ENCODE data around the gene SOST.
A peak's percentile ranks its signal among the peaks of the same experiment; 100 is the strongest.

Gene SOST

GRCh38 chr17:43722269-43722619 is 36.3 kb downstream of the SOST start:
- no peaks in the 10 kb centered on the region for H3K36me3 ChIP-seq (ENCODE audit: control insufficient read depth in 2 of 2, insufficient read depth in 2 of 2, low read length in 2 of 2)
- H3K4me1 ChIP-seq (ENCODE audit: control insufficient read depth, insufficient read depth, low read length), result no peaks in the 10 kb centered on the region
- H3K27me3 ChIP-seq (ENCODE audit: control insufficient read depth in 1 of 2, insufficient read depth in 2 of 2, low read length in 2 of 2), result no peaks in the 10 kb centered on the region
- no peak overlapping the region for H3K9ac ChIP-seq (ENCODE audit: low read length in 2 of 2)
- H3K9me3 ChIP-seq (ENCODE audit: control insufficient read depth in 2 of 2, low read length in 2 of 2), result no peaks in the 10 kb centered on the region
- H3K27ac ChIP-seq (ENCODE audit: low read length), result no peak overlapping the region
- no peak overlapping the region for H3K4me3 ChIP-seq (ENCODE audit: low read length in 2 of 2)

- Histone ChIP-seq H3K27me3 (ENCODE audit: control insufficient read depth in 1 of 2, insufficient read depth in 2 of 2, low read length in 2 of 2) (no peaks in the 10 kb centered on the region), H3K9ac (ENCODE audit: low read length in 2 of 2) (no peak overlapping the region), H3K9me3 (ENCODE audit: control insufficient read depth in 2 of 2, low read length in 2 of 2) (no peaks in the 10 kb centered on the region), H3K27ac (ENCODE audit: low read length) (no peak overlapping the region), H3K4me1 (ENCODE audit: control insufficient read depth, insufficient read depth, low read length) (no peaks in the 10 kb centered on the region), H3K4me3 (ENCODE audit: low read length in 2 of 2) (no peak overlapping the region), H3K36me3 (ENCODE audit: control insufficient read depth in 2 of 2, insufficient read depth in 2 of 2, low read length in 2 of 2) (no peaks in the 10 kb centered on the region)
Observed at GRCh38 chr17:43721537-43722268, 36.9 kb downstream of the SOST start.

- Histone ChIP-seq H3K4me3 (ENCODE audit: low read length in 2 of 2) (peak overlapping the region; percentile 71 to 88), H3K9me3 (ENCODE audit: control insufficient read depth in 2 of 2, low read length in 2 of 2) (no peaks in the 10 kb centered on the region), H3K36me3 (ENCODE audit: control insufficient read depth in 2 of 2, insufficient read depth in 2 of 2, low read length in 2 of 2) (no peaks in the 10 kb centered on the region), H3K9ac (ENCODE audit: low read length in 2 of 2) (peak overlapping the region; percentile 77 to 90), H3K4me1 (ENCODE audit: control insufficient read depth, insufficient read depth, low read length) (no peaks in the 10 kb centered on the region), H3K27me3 (ENCODE audit: control insufficient read depth in 1 of 2, insufficient read depth in 2 of 2, low read length in 2 of 2) (no peaks in the 10 kb centered on the region), H3K27ac (ENCODE audit: low read length) (peak overlapping the region; percentile 91)
Observed at GRCh38 chr17:43720311-43721060, 38.1 kb downstream of the SOST start.

- Histone ChIP-seq H3K9me3 (ENCODE audit: control insufficient read depth in 2 of 2, low read length in 2 of 2) (no peaks in the 10 kb centered on the region), H3K27ac (ENCODE audit: low read length) (no peak overlapping the region), H3K4me1 (ENCODE audit: control insufficient read depth, insufficient read depth, low read length) (no peaks in the 10 kb centered on the region), H3K9ac (ENCODE audit: low read length in 2 of 2) (no peak overlapping the region), H3K4me3 (ENCODE audit: low read length in 2 of 2) (no peak overlapping the region), H3K36me3 (ENCODE audit: control insufficient read depth in 2 of 2, insufficient read depth in 2 of 2, low read length in 2 of 2) (no peaks in the 10 kb centered on the region), H3K27me3 (ENCODE audit: control insufficient read depth in 1 of 2, insufficient read depth in 2 of 2, low read length in 2 of 2) (no peaks in the 10 kb centered on the region)
Observed at GRCh38 chr17:43719578-43719977, 39.0 kb downstream of the SOST start.

GRCh38 chr17:43718544-43718943 is 40.0 kb downstream of the SOST start:
- Histone ChIP-seq H3K27me3 (ENCODE audit: control insufficient read depth in 1 of 2, insufficient read depth in 2 of 2, low read length in 2 of 2) (peaks cover 2 to 8% of the 10 kb centered on the region in 2 donors), H3K9ac (ENCODE audit: low read length in 2 of 2) (no peak overlapping the region), H3K27ac (ENCODE audit: low read length) (no peak overlapping the region), H3K9me3 (ENCODE audit: control insufficient read depth in 2 of 2, low read length in 2 of 2) (no peaks in the 10 kb centered on the region), H3K4me1 (ENCODE audit: control insufficient read depth, insufficient read depth, low read length) (peaks cover 6% of the 10 kb centered on the region), H3K4me3 (ENCODE audit: low read length in 2 of 2) (no peak overlapping the region), H3K36me3 (ENCODE audit: control insufficient read depth in 2 of 2, insufficient read depth in 2 of 2, low read length in 2 of 2) (no peaks in the 10 kb centered on the region)

- Histone ChIP-seq H3K36me3 (ENCODE audit: control insufficient read depth in 2 of 2, insufficient read depth in 2 of 2, low read length in 2 of 2) (no peaks in the 10 kb centered on the region), H3K27me3 (ENCODE audit: control insufficient read depth in 1 of 2, insufficient read depth in 2 of 2, low read length in 2 of 2) (peaks cover 2 to 11% of the 10 kb centered on the region in 2 donors), H3K4me3 (ENCODE audit: low read length in 2 of 2) (no peak overlapping the region), H3K9me3 (ENCODE audit: control insufficient read depth in 2 of 2, low read length in 2 of 2) (no peaks in the 10 kb centered on the region), H3K27ac (ENCODE audit: low read length) (no peak overlapping the region), H3K9ac (ENCODE audit: low read length in 2 of 2) (no peak overlapping the region), H3K4me1 (ENCODE audit: control insufficient read depth, insufficient read depth, low read length) (peaks cover 10% of the 10 kb centered on the region)
Observed at GRCh38 chr17:43717913-43718312, 40.7 kb downstream of the SOST start.

GRCh38 chr17:43714465-43715149 is 44.0 kb downstream of the SOST start:
- no peak overlapping the region for H3K4me3 ChIP-seq (ENCODE audit: low read length in 2 of 2)
- no peak overlapping the region for H3K9ac ChIP-seq (ENCODE audit: low read length in 2 of 2)
- peaks cover 10% of the 10 kb centered on the region for H3K4me1 ChIP-seq (ENCODE audit: control insufficient read depth, insufficient read depth, low read length)
- peaks cover 6 to 24% of the 10 kb centered on the region in 2 donors for H3K27me3 ChIP-seq (ENCODE audit: control insufficient read depth in 1 of 2, insufficient read depth in 2 of 2, low read length in 2 of 2)
- H3K36me3 ChIP-seq (ENCODE audit: control insufficient read depth in 2 of 2, insufficient read depth in 2 of 2, low read length in 2 of 2), result no peaks in the 10 kb centered on the region
- H3K9me3 ChIP-seq (ENCODE audit: control insufficient read depth in 2 of 2, low read length in 2 of 2), result no peaks in the 10 kb centered on the region
- no peak overlapping the region for H3K27ac ChIP-seq (ENCODE audit: low read length)

GRCh38 chr17:43713494-43714162 is 45.0 kb downstream of the SOST start:
- Histone ChIP-seq H3K9ac (ENCODE audit: low read length in 2 of 2) (peak overlapping the region in 1 of 2 donors; percentile 26), H3K27ac (ENCODE audit: low read length) (no peak overlapping the region), H3K4me1 (ENCODE audit: control insufficient read depth, insufficient read depth, low read length) (peaks cover 10% of the 10 kb centered on the region), H3K36me3 (ENCODE audit: control insufficient read depth in 2 of 2, insufficient read depth in 2 of 2, low read length in 2 of 2) (no peaks in the 10 kb centered on the region), H3K27me3 (ENCODE audit: control insufficient read depth in 1 of 2, insufficient read depth in 2 of 2, low read length in 2 of 2) (peaks cover 6 to 24% of the 10 kb centered on the region in 2 donors), H3K4me3 (ENCODE audit: low read length in 2 of 2) (peak overlapping the region; percentile 33 to 60), H3K9me3 (ENCODE audit: control insufficient read depth in 2 of 2, low read length in 2 of 2) (no peaks in the 10 kb centered on the region)

- H3K36me3 ChIP-seq (ENCODE audit: control insufficient read depth in 2 of 2, insufficient read depth in 2 of 2, low read length in 2 of 2), result no peaks in the 10 kb centered on the region
- H3K9ac ChIP-seq (ENCODE audit: low read length in 2 of 2), result no peak overlapping the region
- H3K4me3 ChIP-seq (ENCODE audit: low read length in 2 of 2), result no peak overlapping the region
- no peak overlapping the region for H3K27ac ChIP-seq (ENCODE audit: low read length)
- no peaks in the 10 kb centered on the region for H3K9me3 ChIP-seq (ENCODE audit: control insufficient read depth in 2 of 2, low read length in 2 of 2)
- H3K4me1 ChIP-seq (ENCODE audit: control insufficient read depth, insufficient read depth, low read length), result peaks cover 10% of the 10 kb centered on the region
- peaks cover 8 to 24% of the 10 kb centered on the region in 2 donors for H3K27me3 ChIP-seq (ENCODE audit: control insufficient read depth in 1 of 2, insufficient read depth in 2 of 2, low read length in 2 of 2)
Observed at GRCh38 chr17:43712397-43712796, 46.2 kb downstream of the SOST start.

GRCh38 chr17:43710101-43710500 is 48.5 kb downstream of the SOST start:
- Histone ChIP-seq H3K27ac (ENCODE audit: low read length) (no peak overlapping the region), H3K4me3 (ENCODE audit: low read length in 2 of 2) (no peak overlapping the region), H3K4me1 (ENCODE audit: control insufficient read depth, insufficient read depth, low read length) (peaks cover 10% of the 10 kb centered on the region), H3K9me3 (ENCODE audit: control insufficient read depth in 2 of 2, low read length in 2 of 2) (no peaks in the 10 kb centered on the region), H3K9ac (ENCODE audit: low read length in 2 of 2) (no peak overlapping the region), H3K36me3 (ENCODE audit: control insufficient read depth in 2 of 2, insufficient read depth in 2 of 2, low read length in 2 of 2) (no peaks in the 10 kb centered on the region), H3K27me3 (ENCODE audit: control insufficient read depth in 1 of 2, insufficient read depth in 2 of 2, low read length in 2 of 2) (peaks cover 12 to 24% of the 10 kb centered on the region in 2 donors)

Data from stomach smooth muscle (tissue), 2 donors.